Middle frontal gyrus (tissue), 1 donor: ENCODE measurements around the gene BEND5.

Experiments used
- DNase-seq: peaks from one replicate; pipeline ENCODE4 v3.0.0-alpha.2; 2015; ENCODE audit warnings: low spot score; ENCODE audit errors: extremely low spot score

Gene BEND5, protein sequence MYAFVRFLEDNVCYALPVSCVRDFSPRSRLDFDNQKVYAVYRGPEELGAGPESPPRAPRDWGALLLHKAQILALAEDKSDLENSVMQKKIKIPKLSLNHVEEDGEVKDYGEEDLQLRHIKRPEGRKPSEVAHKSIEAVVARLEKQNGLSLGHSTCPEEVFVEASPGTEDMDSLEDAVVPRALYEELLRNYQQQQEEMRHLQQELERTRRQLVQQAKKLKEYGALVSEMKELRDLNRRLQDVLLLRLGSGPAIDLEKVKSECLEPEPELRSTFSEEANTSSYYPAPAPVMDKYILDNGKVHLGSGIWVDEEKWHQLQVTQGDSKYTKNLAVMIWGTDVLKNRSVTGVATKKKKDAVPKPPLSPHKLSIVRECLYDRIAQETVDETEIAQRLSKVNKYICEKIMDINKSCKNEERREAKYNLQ

DNA sequence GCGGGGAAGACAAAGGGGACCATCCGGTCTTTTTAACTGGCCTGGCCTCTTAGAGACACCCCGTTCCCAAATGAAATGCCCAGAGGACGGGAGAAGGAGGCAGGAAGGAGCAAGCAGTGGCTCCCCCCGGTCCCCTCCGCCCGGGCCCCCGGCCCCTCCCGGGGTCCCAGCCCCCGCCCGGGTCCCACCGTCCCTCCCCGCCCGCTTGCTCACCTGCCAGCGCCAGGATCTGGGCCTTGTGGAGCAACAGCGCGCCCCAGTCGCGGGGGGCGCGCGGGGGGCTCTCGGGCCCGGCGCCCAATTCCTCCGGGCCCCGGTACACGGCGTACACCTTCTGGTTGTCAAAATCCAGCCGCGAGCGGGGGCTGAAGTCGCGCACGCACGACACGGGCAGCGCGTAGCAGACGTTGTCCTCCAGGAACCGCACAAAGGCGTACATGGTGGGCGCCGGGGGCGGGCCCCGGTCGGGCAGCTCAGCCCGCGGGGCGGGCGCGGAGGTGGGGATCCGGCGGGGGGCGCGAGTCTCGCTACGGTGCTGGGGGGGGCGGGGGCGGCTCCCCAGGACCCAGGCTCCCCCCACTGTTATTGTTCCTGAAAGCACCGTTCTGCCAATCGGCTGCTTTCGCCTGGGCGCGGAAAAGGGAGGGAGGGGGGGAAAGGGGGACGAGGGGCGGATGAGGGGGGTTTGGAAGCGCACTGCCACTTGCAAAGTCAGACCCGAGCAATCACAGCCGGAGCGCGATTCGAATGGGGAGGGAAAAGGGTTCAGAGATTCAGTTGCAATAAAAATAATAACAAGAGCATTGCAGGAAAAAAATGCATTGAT, at the start of gene BEND5:
TSS of gene BEND5 (minus strand) at position 499 of the 826 bp plus-strand sequence. CDS start at position 439, 60 bp downstream.
- DNase-seq: no peak

DNA sequence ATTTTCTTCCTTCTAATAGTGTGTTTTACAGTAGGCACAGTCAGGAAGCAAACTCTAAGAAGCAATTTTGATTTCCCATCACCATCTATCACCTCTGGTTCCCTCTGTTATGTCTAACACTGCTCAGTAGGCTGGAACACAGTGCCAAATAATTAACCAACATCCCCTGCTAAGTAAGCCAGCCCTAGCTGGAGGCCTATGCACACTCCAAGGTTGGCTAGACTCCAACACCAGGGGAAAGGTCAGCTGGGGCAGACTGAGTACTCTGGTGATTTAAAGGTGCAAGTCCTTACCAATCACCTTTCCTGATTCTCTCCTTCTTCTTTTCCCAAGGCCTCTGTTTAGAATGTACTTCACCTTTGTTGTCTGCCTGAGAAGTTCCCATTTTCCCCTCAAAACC, 46.5 kb upstream of the BEND5 start:
- DNase-seq: no peak

DNA sequence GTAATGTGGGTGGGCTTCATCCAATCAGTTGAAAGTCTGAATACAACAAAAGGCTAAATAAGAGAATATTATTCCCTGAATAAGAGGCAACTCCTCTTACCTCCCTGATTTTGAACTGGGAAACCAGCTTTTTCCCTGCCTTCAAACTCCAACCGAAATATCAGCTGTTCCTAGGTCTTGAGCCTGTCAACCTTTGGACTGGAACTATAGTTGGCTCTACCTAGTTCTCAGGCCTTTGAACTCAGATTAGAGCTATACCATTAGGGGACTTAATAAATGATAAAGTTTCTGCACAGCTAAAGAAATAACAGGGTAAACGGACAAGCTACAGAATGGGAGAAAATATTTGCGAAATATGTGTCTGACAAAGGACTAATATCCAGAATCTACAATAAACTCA, 43.8 kb upstream of the BEND5 start:
- DNase-seq: no peak

DNA sequence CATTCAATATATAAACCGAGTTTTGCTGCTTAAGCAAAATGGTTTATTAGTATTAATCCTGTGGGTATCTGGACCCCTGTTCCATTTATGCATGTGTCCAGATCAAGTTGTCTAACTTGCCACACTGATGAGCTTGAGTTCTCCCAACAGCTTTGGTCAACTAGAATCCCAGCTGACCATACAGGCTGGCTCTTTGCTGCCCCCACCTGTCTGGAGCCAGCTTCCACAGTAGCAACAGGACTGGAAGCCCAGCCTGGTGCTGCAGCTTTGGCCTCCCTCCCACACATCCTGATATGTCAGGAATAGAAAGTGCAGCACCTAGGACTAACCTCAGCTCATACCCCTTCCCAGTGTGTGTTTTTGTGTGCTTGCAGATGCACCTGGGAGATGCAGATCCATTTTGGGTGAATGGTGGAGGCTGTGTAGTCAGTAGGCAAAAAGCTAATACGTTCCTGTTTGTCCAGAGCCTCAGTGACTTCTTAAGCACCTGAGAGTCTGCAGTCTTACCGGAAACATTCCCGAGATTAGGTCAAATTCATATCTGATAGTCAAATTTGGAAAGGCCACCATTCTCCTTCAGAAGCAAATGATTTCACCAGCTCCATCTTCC, 40.9 kb upstream of the BEND5 start:
- peak; percentile 13 for DNase-seq

DNA sequence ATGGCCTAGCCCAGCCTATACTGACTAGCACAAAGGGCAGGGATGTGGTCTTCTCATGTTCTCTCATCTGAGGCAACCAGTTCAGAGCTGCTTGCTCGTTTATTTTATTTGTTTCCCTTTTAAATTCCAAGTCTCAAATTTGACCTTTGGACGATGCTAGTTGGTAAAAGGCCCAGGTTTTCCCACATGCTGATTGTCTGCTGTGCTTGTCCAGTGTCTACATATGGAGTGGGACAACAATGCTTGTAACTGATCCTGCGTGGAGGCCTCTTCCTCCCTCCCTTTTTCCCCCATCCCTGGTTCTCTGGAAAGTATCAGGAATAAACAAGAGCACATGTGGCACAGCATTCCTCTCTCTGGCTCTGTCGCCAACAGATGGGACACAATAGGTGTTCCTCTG, 34.0 kb upstream of the BEND5 start:
- no peak for DNase-seq

DNA sequence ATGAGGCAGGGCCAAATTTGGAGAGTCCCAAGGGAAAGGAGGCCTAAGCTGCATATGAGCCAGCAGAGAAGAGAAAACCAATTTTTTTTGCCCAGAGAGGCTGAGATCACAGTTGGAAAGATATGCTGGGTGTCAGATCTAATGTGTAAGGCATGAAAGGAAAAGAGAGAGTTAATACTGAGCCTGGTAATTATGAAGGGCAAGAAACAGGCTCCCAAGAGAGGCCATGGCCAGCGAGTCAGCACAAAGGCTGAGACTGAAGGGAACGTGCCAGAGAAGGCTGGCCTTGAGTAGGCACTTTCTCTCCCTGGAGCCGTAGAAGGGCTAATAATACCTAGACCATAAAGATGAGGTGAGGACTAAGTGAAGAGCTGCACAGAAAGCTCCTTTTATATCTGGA, 31.8 kb upstream of the BEND5 start:
- DNase-seq: no peak

DNA sequence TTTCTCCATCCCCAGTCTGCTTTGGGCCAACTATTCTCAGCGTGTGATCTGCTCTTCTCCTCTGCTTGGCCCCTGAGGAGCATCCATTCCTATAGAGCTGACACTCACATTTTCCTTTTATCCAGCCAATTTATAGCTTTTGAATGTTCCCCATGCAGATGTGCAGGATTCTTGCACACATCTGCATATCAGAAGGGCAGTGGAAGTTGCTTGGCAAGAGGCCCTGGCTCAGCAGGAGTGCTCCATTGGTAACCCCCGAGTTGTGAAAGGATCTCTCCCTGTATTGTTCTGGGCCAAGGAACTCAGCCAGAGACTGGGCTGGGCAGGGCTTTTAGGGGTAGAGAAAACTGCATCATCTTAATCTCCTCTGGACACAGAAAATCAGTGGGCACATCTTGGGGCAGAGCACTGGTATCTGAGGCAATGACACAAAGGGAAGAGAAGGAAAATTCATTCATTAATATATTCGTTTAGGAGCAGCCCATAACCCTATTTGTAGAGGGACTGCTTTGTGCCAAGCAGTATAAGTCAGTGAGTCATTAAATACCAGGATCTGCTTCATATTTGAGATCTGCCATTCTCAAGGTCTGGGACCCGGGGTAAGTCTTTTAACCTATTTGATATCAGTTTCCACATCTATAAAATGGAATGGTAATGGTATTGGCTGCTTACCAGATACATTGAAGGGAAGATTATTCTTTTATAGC, 31.0 kb upstream of the BEND5 start:
- no peak for DNase-seq

GRCh38 chr1:48803474-48803873, 26.8 kb upstream of the BEND5 start:
- DNase-seq: no peak

DNA sequence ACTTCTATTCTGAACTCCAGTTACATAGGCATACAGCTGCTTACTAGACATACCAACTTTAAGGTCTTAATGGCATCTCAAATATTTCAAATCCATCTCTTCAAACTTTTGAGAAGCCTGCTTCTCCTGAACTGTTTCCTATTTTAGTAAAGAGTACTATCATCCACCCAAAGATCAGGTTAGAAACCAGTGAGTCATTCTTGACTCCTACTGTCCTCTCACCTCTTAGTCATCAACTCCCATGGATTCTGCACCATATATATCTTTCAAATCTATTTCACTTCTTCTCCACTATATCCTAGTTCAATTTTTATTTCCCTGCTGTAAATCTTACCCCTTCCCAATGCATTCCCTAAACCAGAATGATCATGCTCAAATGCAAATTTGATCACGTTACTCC, 18.1 kb upstream of the BEND5 start:
- no peak for DNase-seq

GRCh38 chr1:48793863-48794262, 17.2 kb upstream of the BEND5 start:
- DNase-seq: no peak

GRCh38 chr1:48792961-48793360, 16.3 kb upstream of the BEND5 start:
- no peak for DNase-seq

- no peak for DNase-seq
Measured at GRCh38 chr1:48790397-48790796, 13.7 kb upstream of the BEND5 start.

GRCh38 chr1:48789903-48790302, 13.2 kb upstream of the BEND5 start:
- DNase-seq: no peak

DNA sequence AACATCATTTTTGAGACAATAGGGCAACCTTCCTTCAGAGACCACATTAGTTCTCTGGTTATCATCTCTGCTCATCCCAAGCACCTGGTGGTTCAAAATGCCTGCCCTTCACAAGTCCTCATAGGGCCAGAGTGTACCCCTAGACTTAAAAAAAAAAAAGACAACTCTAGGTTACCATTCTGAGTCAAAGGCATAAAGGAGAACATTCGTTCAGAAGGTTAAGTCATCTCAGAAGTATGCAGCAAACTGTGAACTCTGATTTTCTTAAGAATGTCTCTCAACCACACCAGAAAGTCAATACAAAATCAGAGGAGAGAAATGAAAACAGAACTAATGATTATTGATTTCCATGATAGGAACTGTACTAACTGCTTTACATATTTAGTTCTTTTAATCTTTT, 9.2 kb upstream of the BEND5 start:
- no peak for DNase-seq

DNA sequence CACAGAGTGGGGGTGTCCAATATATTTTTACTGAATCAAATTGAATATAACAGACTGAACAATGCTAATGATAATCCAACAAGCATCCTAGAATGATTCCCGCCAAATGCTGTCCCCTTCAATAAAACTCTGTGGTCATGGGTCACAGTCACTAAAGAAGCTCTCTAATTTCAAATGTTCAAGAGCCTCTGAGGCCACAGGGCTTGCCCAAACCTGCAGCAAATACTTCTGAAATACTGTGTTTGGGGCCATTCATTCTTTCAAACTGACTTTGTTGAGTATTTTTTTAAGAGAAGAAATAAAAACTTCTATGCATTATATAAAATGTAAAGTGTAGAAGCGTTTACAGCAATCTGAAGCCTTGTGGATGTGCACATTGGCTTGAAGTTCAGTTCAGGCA, 7.6 kb upstream of the BEND5 start:
- DNase-seq: no peak

DNA sequence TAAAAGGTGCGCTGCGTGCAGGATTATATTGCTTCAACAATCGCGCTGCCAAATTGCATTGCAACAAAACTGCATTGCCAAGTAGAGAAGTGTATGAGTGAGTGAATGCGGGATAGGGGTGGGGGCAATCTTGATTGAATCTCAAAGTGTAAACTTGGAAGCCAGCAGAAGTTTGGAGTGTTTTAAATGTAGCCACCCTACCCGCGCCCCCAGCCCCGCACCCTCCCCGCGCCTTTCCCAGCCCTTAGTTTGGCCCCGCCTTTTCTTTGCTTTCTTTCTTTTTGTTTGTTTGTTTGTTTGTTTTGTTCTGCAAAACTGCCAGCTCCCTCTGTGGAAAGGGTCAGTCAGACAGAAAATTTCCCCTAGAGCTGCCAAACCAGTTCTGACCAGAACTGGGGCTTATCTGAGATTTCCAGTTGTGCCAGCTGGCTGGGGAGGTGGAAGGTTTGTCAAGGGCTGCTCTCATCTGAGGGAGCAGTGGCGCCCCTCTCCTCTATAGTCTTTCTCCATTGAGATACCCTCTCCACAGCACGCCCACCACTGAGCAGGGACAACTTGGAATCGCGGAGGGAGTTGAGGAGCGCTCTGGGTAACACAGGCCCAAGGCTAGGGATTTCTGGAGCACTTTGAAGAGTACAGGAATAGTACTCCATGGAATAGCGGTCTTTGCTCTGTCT, 666 bp upstream of the BEND5 start:
- DNase-seq: no peak

DNA sequence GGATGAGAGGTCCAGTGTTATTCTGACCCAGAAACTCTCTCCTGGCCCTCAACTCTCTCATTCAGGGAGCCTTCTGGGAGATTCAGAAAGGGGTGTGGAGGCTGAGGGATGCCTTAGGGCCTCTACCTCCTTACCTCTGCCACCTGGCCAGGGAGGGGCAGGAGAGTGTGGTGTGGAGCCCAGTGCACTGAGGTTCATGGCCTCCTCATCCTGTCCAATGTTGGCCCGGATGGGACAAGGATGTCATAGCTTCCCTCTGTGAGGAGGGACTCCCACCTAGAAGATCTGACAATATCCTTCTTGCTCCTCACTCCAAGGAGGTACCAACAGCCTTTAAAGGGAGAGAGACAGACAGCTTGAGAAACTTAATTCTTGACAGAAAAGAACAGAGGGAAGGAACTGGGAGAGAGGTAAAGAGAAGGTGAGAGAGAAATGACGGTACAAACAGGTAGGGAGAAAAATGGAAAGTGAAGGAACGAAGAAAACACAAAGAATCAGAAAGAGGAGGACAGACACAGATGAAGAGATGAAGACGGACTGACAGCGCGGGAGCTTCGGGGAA, 779 bp downstream of the BEND5 start:
- no peak for DNase-seq

- no peak for DNase-seq
Measured at GRCh38 chr1:48773133-48773532, 3.6 kb downstream of the BEND5 start.

- no peak for DNase-seq
Measured at GRCh38 chr1:48772211-48772610, 4.5 kb downstream of the BEND5 start.

GRCh38 chr1:48771561-48771960, 5.1 kb downstream of the BEND5 start:
- no peak for DNase-seq
